ENCODE results near the gene KIF25.
"Not testable (repeated sequence)": the region's sequence is repeated elsewhere in the genome, so short reads cannot be mapped to it uniquely, and the experiment has no call there.

KIF25 gene

GRCh38 chr6:167975458-167975857 is 22.0 kb upstream of the KIF25 start:
- no peak for DNase-seq (ENCODE audit: low spot score)

- DNase-seq (ENCODE audit: low spot score): not testable (repeated sequence)
Measured at GRCh38 chr6:167976116-167976657, 21.3 kb upstream of the KIF25 start.

GRCh38 chr6:167976708-167977107 is 20.8 kb upstream of the KIF25 start:
- no peak for DNase-seq (ENCODE audit: low spot score)

- DNase-seq (ENCODE audit: low spot score): no peak
Measured at GRCh38 chr6:167977717-167978467, 19.6 kb upstream of the KIF25 start.

- no peak for DNase-seq (ENCODE audit: low spot score)
Measured at GRCh38 chr6:167978607-167979006, 18.9 kb upstream of the KIF25 start.

- no peak for DNase-seq (ENCODE audit: low spot score)
Measured at GRCh38 chr6:167979436-167980139, 17.9 kb upstream of the KIF25 start.

- no peak for DNase-seq (ENCODE audit: low spot score)
Measured at GRCh38 chr6:167980911-167981580, 16.4 kb upstream of the KIF25 start.

GRCh38 chr6:167981916-167982462 is 15.5 kb upstream of the KIF25 start:
- no peak for DNase-seq (ENCODE audit: low spot score)

- no peak for DNase-seq (ENCODE audit: low spot score)
Measured at GRCh38 chr6:167984144-167984719, 13.2 kb upstream of the KIF25 start.

GRCh38 chr6:167984876-167985604 is 12.4 kb upstream of the KIF25 start:
- no peak for DNase-seq (ENCODE audit: low spot score)

GRCh38 chr6:167985911-167986595 is 11.4 kb upstream of the KIF25 start:
- no peak for DNase-seq (ENCODE audit: low spot score)

- DNase-seq (ENCODE audit: low spot score): no peak
Measured at GRCh38 chr6:167987396-167988153, 9.9 kb upstream of the KIF25 start.

- no peak for DNase-seq (ENCODE audit: low spot score)
Measured at GRCh38 chr6:167988154-167988495, 9.3 kb upstream of the KIF25 start.

GRCh38 chr6:167988945-167989841 is 8.3 kb upstream of the KIF25 start:
- no peak for DNase-seq (ENCODE audit: low spot score)

- no peak for DNase-seq (ENCODE audit: low spot score)
Measured at GRCh38 chr6:167990016-167990945, 7.2 kb upstream of the KIF25 start.

GRCh38 chr6:167993169-167993568 is 4.3 kb upstream of the KIF25 start:
- no peak for DNase-seq (ENCODE audit: low spot score)

- no peak for DNase-seq (ENCODE audit: low spot score)
Measured at GRCh38 chr6:167993831-167994230, 3.6 kb upstream of the KIF25 start.

GRCh38 chr6:167995302-167995701 is 2.2 kb upstream of the KIF25 start:
- no peak for DNase-seq (ENCODE audit: low spot score)
